GOT3 (cell line): ENCODE data around the gene TMEM269.

ENCODE experiments used
- DNase-seq: peaks from one replicate; lab custom pipeline; 2025; ENCODE audit warnings: mixed read lengths; lab: John Stamatoyannopoulos, UW

The TMEM269 gene

GRCh38 chr1:42822800-42823392 lies 38.1 kb downstream of the TMEM269 start:
- DNase-seq: no peak

GRCh38 chr1:42824481-42825035 lies 39.8 kb downstream of the TMEM269 start:
- no peak for DNase-seq

GRCh38 chr1:42825036-42825851 lies 40.5 kb downstream of the TMEM269 start:
- DNase-seq: no peak

- DNase-seq: no peak
Measured at GRCh38 chr1:42830631-42831030, 45.8 kb downstream of the TMEM269 start.

GRCh38 chr1:42831273-42831672 lies 46.5 kb downstream of the TMEM269 start:
- DNase-seq: no peak

- no peak for DNase-seq
Measured at GRCh38 chr1:42832641-42833240, 48.0 kb downstream of the TMEM269 start.

GRCh38 chr1:42833981-42834380 lies 49.2 kb downstream of the TMEM269 start:
- DNase-seq: no peak

GRCh38 chr1:42834803-42835202 lies 50.0 kb downstream of the TMEM269 start:
- no peak for DNase-seq

- no peak for DNase-seq
Measured at GRCh38 chr1:42835422-42835821, 50.6 kb downstream of the TMEM269 start.

GRCh38 chr1:42837709-42838108 lies 52.9 kb downstream of the TMEM269 start:
- DNase-seq: no peak

GRCh38 chr1:42838482-42839190 lies 53.8 kb downstream of the TMEM269 start:
- DNase-seq: no peak

GRCh38 chr1:42841010-42841409 lies 56.2 kb downstream of the TMEM269 start:
- no peak for DNase-seq

- DNase-seq: no peak
Measured at GRCh38 chr1:42841440-42842147, 56.8 kb downstream of the TMEM269 start.

- DNase-seq: no peak
Measured at GRCh38 chr1:42844592-42845140, 59.9 kb downstream of the TMEM269 start.

- no peak for DNase-seq
Measured at GRCh38 chr1:42845193-42845592, 60.4 kb downstream of the TMEM269 start.

GRCh38 chr1:42845866-42846256 lies 61.1 kb downstream of the TMEM269 start:
- DNase-seq: no peak

GRCh38 chr1:42846257-42847110 lies 61.7 kb downstream of the TMEM269 start, which contains the start of gene ZNF691:
ZNF691 (plus strand) TSS chr1:42846613; CDS start chr1:42849659, 3,046 bp downstream.
- DNase-seq: peak; percentile 73

- no peak for DNase-seq
Measured at GRCh38 chr1:42847111-42847595, 62.4 kb downstream of the TMEM269 start.

- no peak for DNase-seq
Measured at GRCh38 chr1:42847721-42848460, 63.1 kb downstream of the TMEM269 start.
